GM19099 (cell line): ENCODE data around the gene TYMP.
A peak's percentile ranks its signal among the peaks of the same experiment; 100 is the strongest.

Experiments
- POLR2A ChIP-seq: IDR thresholded peaks from 3 replicates; pipeline ENCODE4 v1.6.1; 2011; ENCODE audit warnings: low read depth; ENCODE audit not compliant: insufficient read length; ENCODE audit errors: extremely low read depth

TYMP gene

GRCh38 chr22:50507991-50508884, 21.6 kb downstream of the TYMP start, which contains the start of gene NCAPH2:
Gene NCAPH2 (plus strand): TSS chr22:50508224. CDS start chr22:50508338, 114 bp downstream.
- TF ChIP-seq POLR2A: peak; percentile 89

GRCh38 chr22:50507421-50507990, 22.3 kb downstream of the TYMP start, which contains the start of gene LMF2:
Gene LMF2 (minus strand): TSS chr22:50507702. CDS start chr22:50507675, 27 bp downstream.
- TF ChIP-seq POLR2A: peak; percentile 77

- TF ChIP-seq POLR2A: no peak
These were observed 23.0 kb downstream of the TYMP start for GRCh38 chr22:50506611-50507420.

GRCh38 chr22:50505776-50506610, 23.8 kb downstream of the TYMP start:
- no peak for TF ChIP-seq POLR2A

GRCh38 chr22:50505276-50505775, 24.5 kb downstream of the TYMP start:
- TF ChIP-seq POLR2A: no peak

- no peak for TF ChIP-seq POLR2A
These were observed 25.2 kb downstream of the TYMP start for GRCh38 chr22:50504369-50505211.

GRCh38 chr22:50503475-50504145, 26.2 kb downstream of the TYMP start:
- no peak for TF ChIP-seq POLR2A

GRCh38 chr22:50502628-50503474, 27.0 kb downstream of the TYMP start:
- no peak for TF ChIP-seq POLR2A

- TF ChIP-seq POLR2A: no peak
These were observed 27.7 kb downstream of the TYMP start for GRCh38 chr22:50502096-50502495.

- no peak for TF ChIP-seq POLR2A
These were observed 29.4 kb downstream of the TYMP start for GRCh38 chr22:50500452-50500851.

GRCh38 chr22:50498322-50498890, 31.4 kb downstream of the TYMP start:
- no peak for TF ChIP-seq POLR2A

GRCh38 chr22:50497093-50497492, 32.7 kb downstream of the TYMP start:
- no peak for TF ChIP-seq POLR2A
